Activated T-helper 1 cell treated with anti-CD3 and anti-CD28 coated beads, Interleukin-12 subunit alpha, Interleukin-12 subunit beta, Interleukin-2, Interleukin-4 antibody, amounts not matched to agents 30 ng/mL and 10 ng/mL and 1 ng/mL, durations not matched to agents 14 hours and 24 hours and 36 hours (primary cell): Measurements from ENCODE around the gene ERICH6. TPM values are rescaled to one million over a fixed set of nuclear protein-coding genes. Genes with fewer than 3 reads are reported as not detected.
"Not testable (repeated sequence)": the region's sequence is repeated elsewhere in the genome, so short reads cannot be mapped to it uniquely, and the experiment has no call there.

Source experiments
- DNase-seq: peaks from one replicate; pipeline ENCODE4 v3.0.0; 2021; ENCODE audit warnings: low spot score
- H3K27ac Mint-ChIP-seq: one replicate; pipeline ENCODE4 v1.8.0; 2021; ENCODE audit warnings: mild to moderate bottlenecking, mixed read lengths
- H3K27me3 Mint-ChIP-seq: one replicate; pipeline ENCODE4 v1.8.0; 2022; ENCODE audit warnings: mild to moderate bottlenecking, moderate library complexity, mixed read lengths; ENCODE audit not compliant: insufficient read depth
- H3K36me3 Mint-ChIP-seq: one replicate; pipeline ENCODE4 v1.8.0; 2021; ENCODE audit warnings: low read depth, mixed read lengths
- H3K4me1 Mint-ChIP-seq: one replicate; pipeline ENCODE4 v1.8.0; 2021; ENCODE audit warnings: low read depth, mixed read lengths
- H3K4me3 Mint-ChIP-seq: one replicate; pipeline ENCODE4 v1.8.0; 2021; ENCODE audit warnings: mild to moderate bottlenecking, moderate library complexity, mixed read lengths
- H3K9me3 Mint-ChIP-seq: one replicate; pipeline ENCODE4 v1.8.0; 2021; ENCODE audit warnings: mixed read lengths
- intact Hi-C: fragments of 100-400 bp; cut with micrococcal nuclease; formaldehyde crosslinking; loops from one replicate; pipeline ENCODE4 v1.15.1; 2024
- total RNA-seq: library from RNA; stranded (reverse); gene quantifications from 2 replicates; pipeline ENCODE4 v1.2.3, GENCODE V29; 2022

ERICH6 gene
- total RNA-seq, 1 donor from 2014 or later = not detected

DNA sequence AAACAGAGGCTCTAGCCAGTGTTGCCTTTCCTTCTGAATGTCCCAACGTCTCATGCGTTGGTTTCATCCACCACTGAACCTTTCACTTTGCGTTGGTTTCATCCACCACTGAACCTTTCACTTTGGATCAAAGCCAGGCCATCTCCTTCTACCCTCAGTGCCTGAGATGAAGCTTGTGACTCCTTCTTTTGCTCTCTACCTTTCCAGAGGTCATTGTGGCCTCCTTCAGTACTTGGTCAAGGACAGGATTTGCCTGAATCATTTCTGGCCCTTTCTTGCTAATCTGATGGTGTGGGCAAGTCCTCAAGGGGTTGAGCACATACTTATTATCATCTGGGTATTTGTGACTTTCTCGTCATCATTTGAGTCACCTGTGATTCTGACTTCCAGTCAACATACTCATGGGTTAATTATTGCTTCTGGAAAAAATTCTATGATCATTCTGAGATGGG, 50.6 kb downstream of the ERICH6 start:
- no peaks in the 10 kb centered on the region for H3K4me1 Mint-ChIP-seq
- H3K4me3 Mint-ChIP-seq = no peak overlapping the region
- no peak overlapping the region for H3K27ac Mint-ChIP-seq
- H3K36me3 Mint-ChIP-seq = no peaks in the 10 kb centered on the region
- no peak for DNase-seq
- H3K9me3 Mint-ChIP-seq = no peaks in the 10 kb centered on the region
- H3K27me3 Mint-ChIP-seq = peaks cover 7% of the 10 kb centered on the region
- intact Hi-C loops = no loop called here

DNA sequence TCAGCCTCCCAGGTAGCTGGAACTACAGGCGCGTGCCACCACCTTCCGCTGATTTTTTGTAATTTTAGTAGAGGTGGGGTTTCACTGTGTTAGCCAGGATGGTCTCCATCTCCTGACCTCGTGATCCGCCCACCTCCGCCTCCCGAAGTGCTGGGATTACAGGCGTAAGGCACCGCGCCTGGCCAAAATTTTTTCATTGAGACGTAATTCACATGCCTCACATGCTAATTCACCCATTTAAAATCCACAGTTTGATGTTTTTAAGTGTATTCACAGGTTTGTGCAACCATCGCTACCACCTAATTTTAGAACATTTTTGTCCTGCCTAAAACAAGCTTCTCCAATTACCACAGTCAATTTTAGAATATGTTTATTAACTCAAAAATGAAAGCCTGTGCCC, 63.5 kb downstream of the ERICH6 start:
- H3K9me3 Mint-ChIP-seq = no peaks in the 10 kb centered on the region
- peaks cover 9% of the 10 kb centered on the region for H3K27me3 Mint-ChIP-seq
- peaks cover 11% of the 10 kb centered on the region for H3K4me1 Mint-ChIP-seq
- H3K36me3 Mint-ChIP-seq = no peaks in the 10 kb centered on the region
- no peak overlapping the region for H3K27ac Mint-ChIP-seq
- intact Hi-C loops = loop anchor here (5.0 kb wide), 1 partner anchor 42 kb away; no protein-coding TSS in a partner anchor
- DNase-seq = no peak
- H3K4me3 Mint-ChIP-seq = no peak overlapping the region

DNA sequence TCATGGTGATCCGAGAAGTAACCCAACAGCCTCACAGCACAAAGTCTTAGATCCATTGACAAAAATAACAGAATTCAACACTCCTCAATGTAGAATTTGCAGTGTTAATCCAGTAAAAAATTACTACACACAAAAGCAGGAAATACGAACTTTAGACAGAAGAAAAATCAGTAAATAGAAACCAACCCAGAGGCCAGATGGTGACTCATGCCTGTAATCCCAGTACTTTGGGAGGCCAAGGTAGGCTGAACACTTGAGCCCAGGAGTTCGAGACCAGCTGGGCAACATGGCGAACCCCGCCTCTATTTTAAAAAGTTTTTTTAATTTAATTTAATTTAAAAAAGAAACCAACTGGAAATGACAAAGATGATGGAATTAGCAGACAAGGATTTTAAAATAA, 64.5 kb downstream of the ERICH6 start:
- Mint-ChIP-seq H3K27ac (no peak overlapping the region), H3K36me3 (peaks cover under 1% of the 10 kb centered on the region), H3K4me1 (peaks cover 17% of the 10 kb centered on the region), H3K4me3 (no peak overlapping the region), H3K9me3 (no peaks in the 10 kb centered on the region), H3K27me3 (peaks cover 9% of the 10 kb centered on the region)
- intact Hi-C loops = no loop called here
- no peak for DNase-seq

DNA sequence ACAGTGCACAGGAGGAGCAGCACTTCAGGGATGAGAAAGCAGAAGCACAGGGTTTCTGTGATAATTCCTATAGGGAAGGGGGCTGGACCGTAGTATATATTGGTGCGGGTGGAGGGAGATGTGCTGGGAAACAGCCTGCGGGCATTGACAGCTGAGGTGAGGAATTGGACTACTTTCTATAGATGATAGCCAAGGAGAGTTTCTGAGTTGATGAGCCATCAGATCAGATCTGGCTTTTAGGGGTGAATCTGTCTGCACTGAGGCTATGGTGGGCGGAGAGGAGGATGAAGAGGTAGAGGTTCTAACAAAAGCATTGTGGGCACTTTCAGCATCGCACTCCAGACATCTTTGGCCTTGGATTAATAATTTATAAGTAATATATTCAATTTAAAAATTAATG, 67.5 kb downstream of the ERICH6 start:
- Mint-ChIP-seq H3K27me3 (peaks cover under 1% of the 10 kb centered on the region), H3K9me3 (no peaks in the 10 kb centered on the region), H3K4me1 (peaks cover 22% of the 10 kb centered on the region), H3K4me3 (no peak overlapping the region), H3K36me3 (peaks cover 5% of the 10 kb centered on the region), H3K27ac (no peak overlapping the region)
- intact Hi-C loops = no loop called here
- no peak for DNase-seq

DNA sequence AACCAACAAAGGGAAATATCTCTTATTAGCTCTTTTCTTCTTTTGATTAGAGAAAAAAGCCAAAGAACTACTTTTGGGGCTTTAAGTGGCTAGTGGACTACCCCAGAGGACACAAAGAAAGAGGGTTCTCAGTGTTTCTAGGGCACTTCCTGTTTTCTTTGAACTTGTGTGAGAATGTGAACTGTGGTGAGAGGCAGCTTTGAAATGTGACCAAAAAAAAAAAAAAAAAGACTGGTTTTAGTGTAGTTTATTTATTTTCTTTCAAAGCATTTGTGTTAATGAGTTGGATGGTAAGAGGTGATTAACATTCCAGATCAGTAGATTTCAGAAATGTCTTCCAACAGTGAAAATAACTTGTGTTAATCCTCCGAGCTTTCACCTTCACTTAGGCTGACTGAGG, 68.2 kb downstream of the ERICH6 start:
- peaks cover 22% of the 10 kb centered on the region for H3K4me1 Mint-ChIP-seq
- DNase-seq = no peak

DNA sequence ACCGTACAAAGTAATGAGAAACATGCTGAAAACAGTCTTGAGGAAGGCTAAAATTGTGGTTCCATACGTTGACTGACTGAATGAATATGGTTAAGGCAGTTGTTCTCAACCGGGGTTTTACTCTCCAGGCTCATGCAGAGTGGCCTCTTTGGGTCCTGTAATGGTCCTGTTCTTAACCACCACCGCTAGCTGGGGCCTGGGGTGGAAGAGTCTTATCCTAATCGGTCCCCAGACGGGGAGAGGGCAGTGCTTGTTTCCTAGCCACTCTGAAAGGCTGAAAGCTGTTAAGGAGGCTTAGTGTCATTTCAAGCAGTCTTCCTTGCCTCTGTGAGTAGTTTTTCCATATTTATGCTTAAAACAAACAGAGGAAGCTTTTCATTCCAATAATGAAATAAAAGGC, 68.6 kb downstream of the ERICH6 start:
- Mint-ChIP-seq H3K27ac (no peak overlapping the region), H3K4me3 (no peak overlapping the region), H3K9me3 (no peaks in the 10 kb centered on the region), H3K4me1 (peaks cover 22% of the 10 kb centered on the region), H3K27me3 (no peaks in the 10 kb centered on the region), H3K36me3 (peaks cover 8% of the 10 kb centered on the region)
- DNase-seq = no peak
- intact Hi-C loops = loop anchor here (1.0 kb wide), 1 partner anchor 12 kb away; no protein-coding TSS in a partner anchor

More for the DNA sequence above, 68.2 kb downstream of the ERICH6 start:
- no peak overlapping the region for H3K4me3 Mint-ChIP-seq
- H3K9me3 Mint-ChIP-seq = no peaks in the 10 kb centered on the region
- intact Hi-C loops = loop anchor here (1.0 kb wide), 1 partner anchor 12 kb away; no protein-coding TSS in a partner anchor
- no peaks in the 10 kb centered on the region for H3K27me3 Mint-ChIP-seq
- peaks cover 6% of the 10 kb centered on the region for H3K36me3 Mint-ChIP-seq
- no peak overlapping the region for H3K27ac Mint-ChIP-seq

DNA sequence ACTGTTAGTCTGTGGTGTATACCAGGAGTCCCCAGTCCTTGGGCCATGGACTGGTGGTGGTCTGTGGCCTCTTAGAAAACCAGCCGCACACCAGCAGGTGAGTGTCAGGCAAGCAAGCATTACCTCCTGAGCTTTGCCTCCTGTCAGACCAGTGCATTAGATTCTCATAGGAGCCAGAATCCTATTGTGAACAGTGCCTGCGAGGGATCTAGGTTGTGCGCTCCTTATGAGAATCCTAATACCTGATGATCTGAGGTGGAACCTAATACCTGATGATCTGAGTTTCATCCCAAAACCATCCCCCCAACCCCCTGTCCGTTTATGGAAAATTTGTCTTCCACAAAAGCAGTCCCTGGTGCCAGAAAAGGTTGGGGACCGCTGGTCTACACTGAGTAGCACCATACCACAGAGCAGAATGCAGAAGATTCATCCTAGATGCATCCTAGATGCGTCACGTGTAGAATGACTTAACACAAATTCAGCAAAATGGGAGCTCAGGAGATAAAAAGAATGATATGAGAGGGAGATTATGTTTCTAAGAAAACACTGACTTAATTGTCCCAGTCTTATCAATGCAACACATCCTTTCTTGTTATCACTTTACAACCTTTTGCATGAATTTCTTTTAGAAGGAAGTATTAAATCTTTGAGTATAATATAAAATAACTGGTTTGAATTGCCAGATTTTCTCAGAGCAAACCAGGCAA, 72.1 kb downstream of the ERICH6 start:
- no peak overlapping the region for H3K4me3 Mint-ChIP-seq

DNA sequence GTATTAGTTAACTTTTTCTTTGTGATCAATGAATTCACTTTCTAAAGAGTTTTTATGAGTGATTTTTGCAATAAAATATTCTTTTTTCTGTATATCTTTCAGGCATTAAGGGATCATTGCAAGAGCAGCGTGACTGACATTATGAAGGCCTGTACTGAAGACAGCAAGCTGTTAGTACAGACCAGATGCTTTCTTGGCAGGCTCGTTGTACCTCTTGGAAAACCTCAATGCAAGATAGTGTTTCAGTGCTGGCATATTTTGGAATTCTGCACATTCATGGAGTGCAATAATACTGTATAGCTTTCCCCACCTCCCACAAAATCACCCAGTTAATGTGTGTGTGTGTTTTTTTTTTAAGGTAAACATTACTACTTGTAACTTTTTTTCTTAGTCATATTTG, 76.2 kb downstream of the ERICH6 start:
- intact Hi-C loops = loop anchor here (5.0 kb wide), 1 partner anchor 45 kb away; no protein-coding TSS in a partner anchor
- DNase-seq = no peak
- Mint-ChIP-seq H3K4me1 (no peaks in the 10 kb centered on the region), H3K36me3 (peaks cover 42% of the 10 kb centered on the region), H3K9me3 (no peaks in the 10 kb centered on the region), H3K27me3 (no peaks in the 10 kb centered on the region), H3K4me3 (no peak overlapping the region), H3K27ac (no peak overlapping the region)

More for the DNA sequence above, 72.1 kb downstream of the ERICH6 start:
- Mint-ChIP-seq H3K4me1 (peaks cover 22% of the 10 kb centered on the region), H3K27me3 (no peaks in the 10 kb centered on the region), H3K27ac (no peak overlapping the region), H3K9me3 (no peaks in the 10 kb centered on the region), H3K36me3 (peaks cover 27% of the 10 kb centered on the region)
- intact Hi-C loops = no loop called here
- no peak for DNase-seq

DNA sequence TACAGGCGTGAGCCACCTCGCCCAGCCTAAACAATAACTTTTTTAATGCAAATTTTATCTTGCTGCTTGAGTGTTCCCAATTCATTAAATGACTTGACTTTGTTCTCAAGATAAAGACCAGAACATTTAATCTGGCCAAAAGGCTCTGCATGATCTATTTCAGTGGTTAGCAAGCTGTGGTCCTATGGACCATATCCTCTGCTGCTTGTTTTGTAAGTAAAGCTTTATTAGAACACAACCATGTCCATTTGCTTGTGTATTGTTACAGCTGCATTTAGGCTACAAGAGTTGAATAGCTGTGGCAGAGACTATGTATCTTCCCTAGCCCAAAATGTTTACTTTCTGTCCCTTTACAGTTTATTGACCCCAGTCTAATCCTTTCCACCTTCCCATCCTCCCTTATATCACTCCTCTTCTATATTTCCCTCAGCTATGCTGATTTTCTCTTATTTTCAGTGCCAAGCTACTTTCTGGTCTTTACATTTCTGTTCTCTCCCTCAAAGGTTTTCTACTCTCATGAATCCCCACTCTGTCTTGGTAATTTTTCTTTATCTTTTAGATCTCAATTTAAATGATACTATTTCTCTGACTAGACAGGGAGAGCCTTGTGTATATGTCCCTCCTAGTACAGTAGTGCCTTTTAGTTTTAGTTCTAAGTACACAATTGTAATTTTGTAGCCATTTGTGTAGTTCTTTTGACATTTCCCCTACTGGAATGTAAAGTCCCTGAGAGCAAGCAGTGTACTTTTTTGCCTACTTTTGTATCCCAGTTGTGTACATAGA, 77.4 kb downstream of the ERICH6 start:
- intact Hi-C loops = loop anchor here (5.0 kb wide), 1 partner anchor 44 kb away; no protein-coding TSS in a partner anchor
- Mint-ChIP-seq H3K4me3 (no peak overlapping the region), H3K9me3 (no peaks in the 10 kb centered on the region), H3K36me3 (peaks cover 46% of the 10 kb centered on the region), H3K27me3 (no peaks in the 10 kb centered on the region), H3K27ac (no peak overlapping the region), H3K4me1 (peaks cover 10% of the 10 kb centered on the region)
- no peak for DNase-seq

DNA sequence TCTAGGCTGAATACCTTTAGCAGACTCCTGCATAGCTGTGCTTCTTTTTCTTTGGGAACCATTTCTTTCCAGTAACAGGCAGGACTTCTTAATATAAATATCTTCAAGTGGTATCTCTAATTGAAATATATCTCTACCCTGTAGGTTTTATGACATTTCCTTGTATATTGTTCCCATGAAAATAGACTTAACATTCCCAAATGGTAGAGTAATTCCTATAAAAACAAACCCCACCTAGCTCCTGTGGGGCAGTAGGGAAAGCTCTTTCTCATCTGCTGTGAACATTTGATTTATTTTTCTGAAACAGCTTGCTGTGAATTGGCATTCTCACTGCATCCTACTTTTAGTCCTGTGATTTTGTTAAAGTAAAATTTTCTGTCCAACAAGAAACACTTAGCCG, 79.8 kb downstream of the ERICH6 start:
- no peak for DNase-seq
- H3K4me3 Mint-ChIP-seq = no peak overlapping the region
- no peak overlapping the region for H3K27ac Mint-ChIP-seq
- no peaks in the 10 kb centered on the region for H3K27me3 Mint-ChIP-seq
- H3K9me3 Mint-ChIP-seq = no peaks in the 10 kb centered on the region
- peaks cover 14% of the 10 kb centered on the region for H3K4me1 Mint-ChIP-seq
- intact Hi-C loops = loop anchor here (1.0 kb wide), 1 partner anchor 11 kb away; no protein-coding TSS in a partner anchor
- H3K36me3 Mint-ChIP-seq = peaks cover 40% of the 10 kb centered on the region

DNA sequence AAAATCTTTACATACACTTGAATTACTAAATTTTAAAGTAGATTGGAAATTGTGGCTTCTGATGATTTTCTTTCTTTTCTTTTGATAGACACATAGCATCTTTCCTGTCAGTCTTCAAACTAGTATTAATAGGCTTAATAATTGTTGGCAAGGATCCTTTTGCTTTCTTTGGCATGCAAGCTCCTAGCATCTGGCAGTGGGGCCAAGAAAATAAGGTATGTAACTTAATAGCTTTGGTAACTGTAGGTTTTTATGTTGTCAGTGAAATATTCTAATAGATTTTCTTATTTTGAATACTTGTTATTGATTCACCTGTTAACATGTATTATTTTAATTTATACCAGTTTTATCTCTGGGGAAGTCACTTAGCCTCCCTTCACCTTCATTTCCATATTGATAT, 80.8 kb downstream of the ERICH6 start:
- Mint-ChIP-seq H3K36me3 (peaks cover 40% of the 10 kb centered on the region), H3K4me1 (peaks cover 23% of the 10 kb centered on the region)
- H3K27ac Mint-ChIP-seq = not testable (repeated sequence)

DNA sequence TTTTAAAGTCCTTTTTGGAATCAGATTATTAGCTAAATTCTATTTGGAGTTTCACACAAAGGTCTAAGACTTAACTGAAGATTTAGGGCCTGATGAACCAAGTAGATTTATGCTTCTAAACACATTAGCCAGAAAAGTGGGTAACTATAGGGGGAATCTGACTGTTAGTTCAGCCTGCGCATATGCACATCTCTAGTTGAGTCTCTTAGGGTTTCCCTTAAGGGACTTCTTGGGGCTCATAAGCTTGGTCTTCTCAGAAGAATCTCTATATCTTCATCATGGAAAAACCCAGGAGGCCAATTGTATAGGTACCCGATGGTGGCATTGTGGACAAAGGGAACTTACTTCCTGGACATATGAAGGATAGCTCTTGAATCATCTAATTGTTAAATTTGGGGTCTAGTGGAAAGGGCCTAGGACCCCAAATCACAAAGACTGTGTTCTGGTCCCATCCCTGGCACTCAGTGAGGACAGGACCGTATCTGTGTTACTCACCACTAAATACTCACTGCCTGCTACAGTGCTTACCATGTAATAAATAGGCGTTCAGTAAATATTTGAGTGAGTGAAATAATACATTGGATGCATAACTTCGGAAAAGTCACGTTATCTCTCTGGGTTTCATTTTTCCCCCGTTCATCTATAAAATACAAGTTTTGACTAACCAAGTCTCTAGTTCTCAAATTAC, 83.6 kb downstream of the ERICH6 start:
- Mint-ChIP-seq H3K9me3 (no peaks in the 10 kb centered on the region), H3K36me3 (peaks cover 26% of the 10 kb centered on the region), H3K4me3 (no peak overlapping the region), H3K27me3 (no peaks in the 10 kb centered on the region), H3K4me1 (peaks cover 30% of the 10 kb centered on the region), H3K27ac (no peak overlapping the region)
- no peak for DNase-seq
- intact Hi-C loops = no loop called here

More for the DNA sequence above, 80.8 kb downstream of the ERICH6 start:
- not testable (repeated sequence) for H3K4me3 Mint-ChIP-seq, DNase-seq, H3K27me3 Mint-ChIP-seq, H3K9me3 Mint-ChIP-seq
- intact Hi-C loops = loop anchor here (1.0 kb wide), 1 partner anchor 12 kb away; no protein-coding TSS in a partner anchor
